ENCODE measurements around the gene GLT8D2. TPM values are rescaled to one million over a fixed set of nuclear protein-coding genes. Genes with fewer than 3 reads are reported as not detected.

The GLT8D2 gene
- total RNA-seq, 4 donors from 2014 or later, result 8.1 to 31.6 (median 13.8) TPM

DNA sequence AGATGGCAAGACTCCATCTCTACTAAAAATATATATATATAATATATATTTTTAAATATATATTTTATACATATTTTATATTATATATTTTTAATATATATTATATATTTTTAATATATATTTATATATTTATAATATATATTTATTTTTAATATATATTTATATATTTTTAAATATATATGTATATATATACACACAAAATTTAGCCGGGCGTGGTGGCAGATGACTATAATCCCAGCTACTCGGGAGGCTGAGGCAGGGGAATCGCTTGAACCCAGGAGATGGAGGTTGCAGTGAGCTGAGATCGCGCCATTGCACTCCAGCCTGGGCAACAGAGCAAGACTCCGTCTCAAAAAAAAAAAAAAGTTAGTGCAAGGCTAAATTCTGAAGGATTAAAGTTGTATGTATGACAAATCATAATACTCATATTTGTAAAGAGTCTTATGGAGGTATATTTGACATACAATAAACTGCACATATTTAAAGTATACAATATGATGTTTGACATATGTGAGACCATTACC, 92.1 kb downstream of the GLT8D2 start:
- DNase-seq (ENCODE audit: low spot score), result no peak
- ATAC-seq (ENCODE audit: low FRiP score), result no peak
- TF ChIP-seq, protein P1, sequence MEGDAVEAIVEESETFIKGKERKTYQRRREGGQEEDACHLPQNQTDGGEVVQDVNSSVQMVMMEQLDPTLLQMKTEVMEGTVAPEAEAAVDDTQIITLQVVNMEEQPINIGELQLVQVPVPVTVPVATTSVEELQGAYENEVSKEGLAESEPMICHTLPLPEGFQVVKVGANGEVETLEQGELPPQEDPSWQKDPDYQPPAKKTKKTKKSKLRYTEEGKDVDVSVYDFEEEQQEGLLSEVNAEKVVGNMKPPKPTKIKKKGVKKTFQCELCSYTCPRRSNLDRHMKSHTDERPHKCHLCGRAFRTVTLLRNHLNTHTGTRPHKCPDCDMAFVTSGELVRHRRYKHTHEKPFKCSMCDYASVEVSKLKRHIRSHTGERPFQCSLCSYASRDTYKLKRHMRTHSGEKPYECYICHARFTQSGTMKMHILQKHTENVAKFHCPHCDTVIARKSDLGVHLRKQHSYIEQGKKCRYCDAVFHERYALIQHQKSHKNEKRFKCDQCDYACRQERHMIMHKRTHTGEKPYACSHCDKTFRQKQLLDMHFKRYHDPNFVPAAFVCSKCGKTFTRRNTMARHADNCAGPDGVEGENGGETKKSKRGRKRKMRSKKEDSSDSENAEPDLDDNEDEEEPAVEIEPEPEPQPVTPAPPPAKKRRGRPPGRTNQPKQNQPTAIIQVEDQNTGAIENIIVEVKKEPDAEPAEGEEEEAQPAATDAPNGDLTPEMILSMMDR (IDR thresholded peaks at IDR 0.05), result no peak

DNA sequence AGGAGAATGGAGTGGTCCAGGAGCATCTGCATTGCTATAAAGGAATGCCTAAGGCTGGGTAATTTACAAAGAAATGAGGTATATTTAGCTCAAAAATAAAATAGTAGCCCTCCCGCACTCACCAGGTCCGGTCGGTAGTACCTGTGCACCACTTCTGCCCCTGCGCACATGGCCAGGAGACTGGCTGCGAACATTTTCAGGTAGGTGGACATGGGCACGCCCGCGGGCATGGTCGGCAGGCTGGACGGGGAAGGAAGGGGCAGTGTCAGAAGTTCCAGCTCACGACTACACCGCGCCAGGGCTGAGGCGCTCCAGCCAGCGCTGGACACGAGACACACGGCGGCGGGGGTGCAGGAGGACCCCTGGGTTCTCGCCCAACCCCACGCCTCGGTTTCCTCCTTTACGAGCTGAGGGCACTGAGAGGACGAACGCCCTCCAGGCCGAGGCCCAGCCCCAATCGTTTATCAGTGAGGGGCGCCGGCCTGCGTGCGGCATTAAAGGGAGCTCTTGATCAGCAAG, 93.4 kb downstream of the GLT8D2 start:
- DNase-seq (ENCODE audit: low spot score), result peak; percentile 27
- TF ChIP-seq, protein P1 (IDR thresholded peaks at IDR 0.05), result no peak

GRCh38 chr12:103955811-103956508, 94.0 kb downstream of the GLT8D2 start:
- no peak for DNase-seq (ENCODE audit: low spot score)
- ATAC-seq (ENCODE audit: low FRiP score), result peak; percentile 1
- TF ChIP-seq, protein P1 (IDR thresholded peaks at IDR 0.05), result no peak

More for the DNA sequence above, 93.4 kb downstream of the GLT8D2 start:
- peak; percentile 78 for ATAC-seq (ENCODE audit: low FRiP score)

DNA sequence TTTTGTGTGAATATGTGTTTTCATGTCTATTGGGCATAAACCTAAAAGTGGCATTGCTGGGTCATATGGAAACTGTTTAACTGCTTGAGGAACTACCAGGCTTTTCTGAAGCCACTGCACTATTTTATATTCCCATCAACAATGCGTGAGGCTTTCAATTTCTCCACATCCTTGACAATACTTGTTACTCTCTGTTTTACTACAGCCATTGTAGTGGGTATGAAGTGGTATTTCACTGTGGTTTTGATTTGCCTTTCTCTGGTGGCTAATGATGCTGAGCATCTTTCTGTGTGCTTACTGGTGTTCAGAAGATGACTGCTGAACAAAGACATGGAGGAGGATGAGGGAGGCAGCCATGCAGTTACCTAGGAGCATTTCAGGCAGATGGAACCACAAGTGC, 97.5 kb downstream of the GLT8D2 start:
- DNase-seq (ENCODE audit: low spot score), result no peak
- no peak for ATAC-seq (ENCODE audit: low FRiP score)
- TF ChIP-seq, protein P1 (IDR thresholded peaks at IDR 0.05), result no peak

- ATAC-seq (ENCODE audit: low FRiP score) (no peak), DNase-seq (ENCODE audit: low spot score) (no peak)
- TF ChIP-seq, protein P1 (IDR thresholded peaks at IDR 0.05), result no peak
Measured at GRCh38 chr12:103948746-103949406, 101.1 kb downstream of the GLT8D2 start.

- DNase-seq (ENCODE audit: low spot score), result no peak
- TF ChIP-seq, protein P1 (IDR thresholded peaks at IDR 0.05), result no peak
- ATAC-seq (ENCODE audit: low FRiP score), result no peak
Measured at GRCh38 chr12:103947871-103948555, 102.0 kb downstream of the GLT8D2 start.

All from omental fat pad (tissue), 4 donors.